Esophagus (tissue), 2 donors: ENCODE data around the gene XRCC3. TPM values are rescaled to one million over a fixed set of nuclear protein-coding genes. Genes with fewer than 3 reads are reported as not detected.

Source experiments
- H3K27ac ChIP-seq, 2 donors: one replicate each; pipeline ENCODE4 v1.5.1; 2013; ENCODE audit warnings: low read depth in 2 of 2, mild to moderate bottlenecking in 2 of 2, inconsistent platforms in 1 of 2, low read length in 1 of 2, moderate library complexity in 1 of 2
- H3K27me3 ChIP-seq, 2 donors: one replicate each; pipeline ENCODE4 v1.6.1; 2013; ENCODE audit warnings: low read length in 2 of 2, control low read depth in 1 of 2, mild to moderate bottlenecking in 1 of 2; ENCODE audit not compliant: insufficient read depth in 2 of 2, control insufficient read depth in 1 of 2
- H3K36me3 ChIP-seq, 2 donors: one replicate each; pipeline ENCODE4 v1.6.1; 2013; ENCODE audit warnings: low read length in 1 of 2; ENCODE audit not compliant: control insufficient read depth in 2 of 2, insufficient read depth in 2 of 2
- H3K4me1 ChIP-seq, 2 donors: one replicate each; pipeline ENCODE4 v1.6.1; 2013; ENCODE audit warnings: low read length in 1 of 2; ENCODE audit not compliant: control insufficient read depth in 2 of 2, insufficient read depth in 2 of 2
- H3K4me3 ChIP-seq, 2 donors: one replicate each; pipeline ENCODE4 v1.5.1; 2013; ENCODE audit warnings: low read length in 2 of 2, mild to moderate bottlenecking in 2 of 2, low read depth in 1 of 2, moderate library complexity in 1 of 2
- H3K9me3 ChIP-seq, 2 donors: one replicate each; pipeline ENCODE4 v1.6.1; 2013; ENCODE audit warnings: mild to moderate bottlenecking in 2 of 2, low read depth in 1 of 2, low read length in 1 of 2, moderate library complexity in 1 of 2; ENCODE audit not compliant: control insufficient read depth in 2 of 2, insufficient read depth in 1 of 2
- WGBS, 2 donors: extraction: QIAGEN DNeasy Blood & Tissue Kit; methylation state at CpG; one replicate each; pipeline ENCODE4 v1.1.7; 2013; 5-methylcytosine and 5-hydroxymethylcytosine counted together
- polyA plus RNA-seq, 2 donors: library from polyadenylated mRNA; stranded (reverse); fragments of 200-250 nt; gene quantifications; one replicate each; pipeline ENCODE4 v1.2.3, GENCODE V29; 2013
- donor health status: healthy with polysubstance abuse.
- donor health status: Bipolar disorder and iron deficiency.

The XRCC3 gene
- polyA plus RNA-seq, 2 donors, result 7.7 to 17.6 TPM

DNA sequence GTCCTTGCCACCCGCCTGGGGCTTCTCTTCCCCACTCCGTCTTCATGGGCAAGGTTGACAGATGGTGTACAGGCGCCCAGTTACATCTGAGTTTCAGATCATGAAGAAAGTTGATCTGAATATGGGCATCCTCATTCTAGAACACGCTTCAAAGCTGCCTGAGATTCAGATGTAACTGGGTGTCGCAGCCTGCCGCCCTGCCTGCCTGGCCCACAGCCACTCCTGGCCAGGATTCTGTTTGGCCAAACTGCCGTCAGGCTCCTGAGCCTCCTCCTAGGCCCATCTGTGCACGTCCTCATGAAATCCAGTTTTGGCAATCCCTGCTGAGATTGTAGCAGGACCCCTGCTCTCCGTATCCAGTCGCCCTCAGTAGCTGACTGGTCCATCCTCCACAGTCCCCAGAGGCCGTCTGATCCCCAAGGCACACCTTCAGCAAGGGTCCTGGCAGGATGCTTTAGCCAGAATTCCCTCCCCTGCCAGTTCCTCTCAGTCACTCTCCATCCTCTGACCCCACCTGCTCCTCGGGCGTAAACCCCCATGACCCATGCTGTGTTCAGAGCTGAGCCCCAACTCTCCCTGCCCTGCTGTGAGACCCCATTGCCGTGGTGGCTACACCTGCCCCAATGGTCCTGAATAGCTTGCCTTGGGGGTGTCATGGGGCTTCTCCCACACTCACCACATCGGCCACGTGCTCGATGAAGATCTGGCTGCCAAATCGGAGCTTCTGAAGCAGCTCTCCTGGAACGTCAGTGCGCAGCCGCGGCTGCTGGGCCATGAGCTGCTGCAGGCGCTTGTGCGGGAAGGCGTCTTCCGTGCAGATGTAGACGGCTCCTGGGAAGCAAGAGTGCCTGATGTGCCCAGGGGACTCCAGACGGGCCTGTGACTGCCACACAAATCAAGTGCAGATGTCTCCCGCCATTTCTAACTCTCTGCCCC, 12.5 kb downstream of the XRCC3 start:
- H3K4me1 ChIP-seq, result peaks cover 17 to 30% of the 10 kb centered on the region in 2 donors
- peaks cover 0 to 2% of the 10 kb centered on the region in 2 donors for H3K9me3 ChIP-seq
- no peaks in the 10 kb centered on the region for H3K27me3 ChIP-seq
- H3K4me3 ChIP-seq, result no peak overlapping the region
- WGBS, 2 donors, result 85 to 90% methylated on average over 29 of the region's 29 CpGs
- peaks cover 9 to 56% of the 10 kb centered on the region in 2 donors for H3K36me3 ChIP-seq
- no peak overlapping the region for H3K27ac ChIP-seq

DNA sequence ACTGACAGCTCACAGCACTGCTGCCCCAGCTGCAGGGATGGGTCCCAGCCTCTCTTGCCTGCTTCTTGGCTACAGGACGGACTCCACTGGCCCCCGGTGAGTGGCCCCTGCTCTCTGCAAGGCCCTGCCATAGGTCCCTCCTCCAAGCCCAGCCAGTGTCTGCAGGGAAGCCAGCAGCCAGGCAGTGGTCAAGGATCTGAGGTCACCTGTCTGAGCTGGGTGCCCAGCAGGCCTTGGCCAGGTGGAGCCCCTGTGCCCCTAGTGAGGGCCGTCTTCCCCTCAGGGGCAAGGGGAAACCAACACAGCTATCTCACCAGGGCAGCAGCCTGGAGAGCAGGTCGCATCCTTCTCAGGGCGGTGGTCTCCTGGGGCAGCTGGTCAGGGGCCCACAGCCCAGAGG, 13.2 kb downstream of the XRCC3 start:
- Histone ChIP-seq H3K27me3 (no peaks in the 10 kb centered on the region), H3K36me3 (peaks cover 9 to 54% of the 10 kb centered on the region in 2 donors), H3K4me3 (no peak overlapping the region), H3K4me1 (peaks cover 17 to 33% of the 10 kb centered on the region in 2 donors), H3K9me3 (peaks cover 0 to 2% of the 10 kb centered on the region in 2 donors), H3K27ac (no peak overlapping the region)
- WGBS, 2 donors, result 72 to 87% methylated on average over 5 of the region's 5 CpGs

DNA sequence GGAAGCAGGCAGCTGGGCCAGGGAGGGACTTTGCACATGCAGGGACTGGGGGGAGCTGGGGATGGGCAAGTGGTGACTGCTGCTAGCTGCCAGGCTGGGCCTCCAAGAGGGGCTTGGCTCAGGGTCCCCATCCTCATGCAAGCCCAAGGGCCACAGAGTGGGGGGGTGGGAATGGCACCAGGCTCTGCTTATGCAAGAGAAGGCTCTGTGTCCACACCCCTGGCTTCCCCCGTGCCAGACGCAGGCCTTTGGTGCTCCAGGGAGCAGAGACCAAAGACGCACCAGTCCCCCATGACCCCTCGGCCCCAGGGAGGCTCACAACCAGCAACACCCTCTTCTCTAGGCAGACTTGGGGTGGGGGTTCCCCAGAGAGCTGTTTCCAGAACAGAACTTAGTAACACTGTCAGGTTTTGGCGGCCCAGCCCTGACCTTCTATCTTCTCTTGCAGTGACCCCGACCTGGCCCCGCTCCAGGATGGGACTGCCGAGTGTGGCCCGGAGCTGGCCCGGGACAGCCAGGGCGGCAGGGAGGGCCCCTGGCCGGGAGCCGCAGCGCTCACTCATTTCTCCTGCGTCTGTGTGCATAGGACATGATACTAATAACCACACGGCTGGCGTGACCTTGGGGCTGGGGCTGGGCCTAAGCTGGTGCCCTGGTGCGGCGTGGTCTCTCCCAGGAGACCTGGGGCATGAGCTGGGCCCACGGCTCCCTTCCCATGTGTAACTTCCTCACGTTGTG, 14.3 kb downstream of the XRCC3 start:
- Histone ChIP-seq H3K4me3 (no peak overlapping the region), H3K27ac (peak overlapping the region in 1 of 2 donors; percentile 27), H3K4me1 (peaks cover 17 to 38% of the 10 kb centered on the region in 2 donors), H3K36me3 (peaks cover 7 to 43% of the 10 kb centered on the region in 2 donors), H3K9me3 (peaks cover 0 to 2% of the 10 kb centered on the region in 2 donors), H3K27me3 (no peaks in the 10 kb centered on the region)
- WGBS, 2 donors, result 79 to 84% methylated on average over 21 of the region's 21 CpGs

DNA sequence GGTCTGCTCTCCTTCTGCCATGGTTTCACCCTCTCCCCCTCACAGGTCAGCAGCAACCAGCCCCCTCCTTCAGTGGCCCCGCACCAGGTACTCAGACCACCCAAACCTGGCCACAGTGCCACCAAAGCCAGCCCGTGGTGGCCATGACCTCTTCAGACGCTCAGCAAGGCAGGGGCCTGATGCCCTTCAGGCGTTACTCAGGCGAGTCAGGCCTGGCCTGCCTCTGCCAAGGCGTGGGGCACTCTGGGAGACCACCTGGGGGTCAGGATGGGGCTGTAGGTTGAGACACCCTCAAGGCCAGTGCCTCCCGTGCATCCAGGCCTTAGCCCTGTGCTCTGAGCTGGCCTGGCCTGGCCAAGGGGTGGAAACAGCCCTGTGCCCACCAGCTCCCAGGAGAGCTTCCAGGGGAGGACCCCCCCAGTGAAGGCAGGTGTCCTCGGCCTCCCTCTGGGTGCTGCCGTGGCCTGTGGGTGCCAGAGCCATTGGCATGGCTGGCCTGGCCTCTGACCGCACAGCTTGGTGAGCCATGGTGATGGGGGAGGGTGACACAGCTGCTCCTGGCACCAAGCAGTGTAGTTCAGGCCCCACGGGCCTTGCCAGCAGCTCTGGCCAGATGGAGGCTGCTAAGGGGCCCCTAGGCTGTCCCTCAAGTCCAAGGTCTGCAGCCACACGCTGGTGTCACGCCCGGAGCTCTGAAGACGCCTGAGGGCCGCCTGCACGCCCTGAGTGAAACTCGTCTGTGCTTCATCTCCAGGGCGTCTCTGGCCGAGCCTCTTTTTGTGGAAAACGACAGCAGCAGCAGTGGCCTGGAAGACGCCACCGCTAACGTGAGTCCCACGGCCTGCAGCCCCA, 15.1 kb downstream of the XRCC3 start:
- Histone ChIP-seq H3K9me3 (peaks cover 0 to 2% of the 10 kb centered on the region in 2 donors), H3K36me3 (peaks cover 12 to 40% of the 10 kb centered on the region in 2 donors), H3K27ac (peak overlapping the region in 1 of 2 donors; percentile 27), H3K4me1 (peaks cover 14 to 38% of the 10 kb centered on the region in 2 donors), H3K4me3 (no peak overlapping the region), H3K27me3 (no peaks in the 10 kb centered on the region)
- 67 to 70% methylated on average over 25 of the region's 25 CpGs for WGBS, 2 donors

DNA sequence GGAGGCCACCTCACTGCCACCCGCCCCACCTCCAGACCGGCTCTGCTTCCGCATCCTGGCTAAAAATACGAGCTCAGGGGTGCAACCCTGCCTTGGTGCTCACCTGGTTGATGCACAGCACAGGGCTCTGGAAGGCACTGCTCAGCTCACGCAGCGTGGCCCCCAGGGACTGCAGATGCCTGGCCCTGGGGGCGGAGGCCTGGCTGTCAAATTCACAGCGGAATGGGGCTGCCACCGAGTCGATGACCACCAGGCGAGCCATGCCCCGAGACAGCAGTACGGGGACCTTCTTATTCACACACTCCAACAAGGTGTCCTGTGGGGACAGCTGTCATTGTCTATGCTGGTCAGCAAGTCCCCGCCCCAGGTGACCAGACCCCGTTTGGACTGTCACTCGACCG, 16.0 kb downstream of the XRCC3 start:
- H3K36me3 ChIP-seq, result peaks cover 15 to 46% of the 10 kb centered on the region in 2 donors
- peaks cover 0 to 2% of the 10 kb centered on the region in 2 donors for H3K9me3 ChIP-seq
- peaks cover 12 to 43% of the 10 kb centered on the region in 2 donors for H3K4me1 ChIP-seq
- peak overlapping the region; percentile 32 to 54 for H3K27ac ChIP-seq
- H3K27me3 ChIP-seq, result no peaks in the 10 kb centered on the region
- 82 to 86% methylated on average over 16 to 17 of the region's 17 CpGs for WGBS, 2 donors
- H3K4me3 ChIP-seq, result no peak overlapping the region

DNA sequence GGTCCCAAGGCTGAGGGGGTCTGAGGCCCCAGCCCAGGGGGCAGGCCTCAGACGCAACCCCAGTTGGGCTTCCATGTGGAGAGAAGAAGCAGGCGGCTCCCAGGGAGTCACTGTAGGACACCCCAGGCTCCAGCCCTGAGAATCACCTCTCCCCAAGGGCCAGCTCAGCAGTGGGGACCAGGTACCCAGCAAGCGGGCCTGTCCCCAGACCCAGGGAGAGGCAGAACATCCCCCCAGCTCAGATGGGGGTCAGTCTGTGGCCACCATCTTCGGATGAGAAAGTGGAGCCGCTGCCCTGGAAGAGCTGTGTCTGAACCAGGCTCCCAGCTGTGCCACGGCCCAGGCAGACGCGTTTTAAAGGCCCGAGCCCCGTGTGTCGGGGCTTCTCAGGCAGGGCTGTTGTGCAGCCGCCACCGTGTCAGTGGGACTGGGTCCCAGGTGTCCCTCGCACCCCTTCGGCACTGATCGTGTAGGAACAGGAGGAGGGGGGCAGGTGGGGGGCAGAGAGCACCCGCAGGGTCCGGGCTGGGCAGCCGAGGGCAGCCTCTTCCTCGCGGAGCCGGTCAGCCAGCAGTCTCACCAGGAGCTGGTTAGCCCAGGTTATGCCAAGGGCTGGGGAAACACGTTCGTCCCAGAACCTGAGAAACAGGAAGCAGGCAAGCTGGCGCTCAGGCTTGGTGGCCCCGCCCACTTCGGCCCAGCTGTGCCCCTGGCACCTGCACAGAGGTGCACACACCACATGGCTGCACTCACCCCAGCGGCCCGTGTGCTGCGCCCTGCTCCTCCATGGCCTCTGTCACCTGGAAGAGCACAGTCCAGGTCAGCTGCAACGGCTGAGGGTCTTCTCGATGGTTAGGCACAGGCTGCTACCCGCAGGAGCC, 16.6 kb downstream of the XRCC3 start:
- 54 to 56% methylated on average over 33 of the region's 33 CpGs for WGBS, 2 donors
- Histone ChIP-seq H3K4me1 (peaks cover 12 to 44% of the 10 kb centered on the region in 2 donors), H3K36me3 (peaks cover 15 to 45% of the 10 kb centered on the region in 2 donors), H3K27ac (peak overlapping the region; percentile 54 to 89), H3K9me3 (peaks cover 0 to 4% of the 10 kb centered on the region in 2 donors), H3K4me3 (no peak overlapping the region), H3K27me3 (no peaks in the 10 kb centered on the region)

DNA sequence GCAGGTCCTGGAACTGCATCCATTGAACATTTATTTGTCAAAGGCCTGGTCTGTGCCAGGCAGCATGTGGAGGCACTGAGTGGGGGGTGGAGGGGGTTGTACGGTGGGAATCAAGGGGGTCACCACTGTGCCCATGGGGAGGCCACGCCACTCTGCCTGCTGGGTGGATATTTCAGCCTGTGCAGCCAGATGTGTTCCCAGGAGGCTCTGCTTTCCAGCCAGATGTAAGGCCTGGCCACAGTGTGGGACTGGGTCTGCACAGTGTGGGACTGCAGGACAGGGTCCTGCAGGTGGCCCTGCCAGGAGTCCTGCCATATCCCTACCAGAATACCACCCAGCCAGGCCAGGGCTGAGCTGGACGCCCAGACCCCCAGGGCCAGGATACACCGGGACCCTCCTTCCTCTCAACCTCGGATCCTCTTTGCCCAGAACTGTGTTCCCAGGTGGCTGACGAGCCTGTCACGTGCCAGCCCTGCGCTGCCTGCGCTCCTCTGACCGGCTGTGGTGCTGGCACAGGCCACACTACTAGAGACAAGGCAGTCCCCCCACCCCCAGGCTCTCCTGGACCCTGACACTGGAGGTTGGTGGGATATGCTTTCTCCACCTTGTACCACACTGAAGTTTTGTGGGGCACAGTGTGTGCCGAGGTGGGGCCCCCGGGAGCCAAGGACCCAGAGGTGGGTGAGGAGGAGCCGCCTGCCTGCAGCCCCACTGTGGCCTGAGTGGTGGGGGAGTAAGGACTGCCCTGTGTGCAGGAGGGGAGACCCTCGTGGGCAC, 17.5 kb downstream of the XRCC3 start:
- Histone ChIP-seq H3K36me3 (peaks cover 15 to 36% of the 10 kb centered on the region in 2 donors), H3K4me1 (peaks cover 12 to 50% of the 10 kb centered on the region in 2 donors), H3K27ac (peak overlapping the region; percentile 54 to 89), H3K27me3 (no peaks in the 10 kb centered on the region), H3K4me3 (no peak overlapping the region), H3K9me3 (peaks cover 0 to 4% of the 10 kb centered on the region in 2 donors)
- 76 to 86% methylated on average over 14 of the region's 14 CpGs for WGBS, 2 donors

DNA sequence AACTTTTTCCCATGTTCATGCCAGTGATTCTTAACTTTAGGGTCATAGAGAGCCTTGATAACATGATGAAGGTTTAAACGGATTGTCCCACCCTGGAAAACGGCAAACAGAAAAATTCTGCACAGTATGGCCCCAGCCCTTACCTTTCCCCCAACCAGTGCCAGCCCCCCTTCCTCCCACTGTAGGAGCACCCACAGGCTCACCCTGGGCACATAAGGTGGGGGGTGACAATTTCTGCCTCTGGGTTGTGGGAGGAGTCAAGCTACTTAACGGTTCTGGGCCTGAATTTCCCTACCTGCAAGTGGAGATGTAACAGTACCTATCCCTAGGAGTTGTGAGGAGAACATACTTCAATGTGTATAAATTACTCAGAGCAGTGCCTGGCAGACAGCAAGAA, 18.0 kb downstream of the XRCC3 start:
- Histone ChIP-seq H3K4me3 (no peak overlapping the region), H3K27ac (no peak overlapping the region), H3K27me3 (no peaks in the 10 kb centered on the region), H3K4me1 (peaks cover 14 to 52% of the 10 kb centered on the region in 2 donors), H3K36me3 (peaks cover 16 to 35% of the 10 kb centered on the region in 2 donors), H3K9me3 (peaks cover 0 to 4% of the 10 kb centered on the region in 2 donors)
- 19 to 48% methylated on average over 3 of the region's 3 CpGs for WGBS, 2 donors
